Right atrium auricular region (tissue), 2 donors: ENCODE data around the gene TRAPPC2L. TPM values are rescaled to one million over a fixed set of nuclear protein-coding genes. Genes with fewer than 3 reads are reported as not detected.

Source experiments
- DNase-seq: peaks from one replicate; pipeline ENCODE4 v3.0.0-alpha.2; 2019; ENCODE audit warnings: low spot score
- H3K27ac ChIP-seq, 2 donors: fragments of 200-600 bp; sonication (generic); 1 replicate in 1 of 2; 2 replicates in 1 of 2; pipeline ENCODE4 v1.5.1; 2016 to 2019
- H3K27me3 ChIP-seq, 2 donors: fragments of 200-600 bp; sonication (generic); one replicate each; pipeline versions ENCODE4 v1.5.1 to v1.6.0; 2017 to 2019
- H3K36me3 ChIP-seq: fragments of 200-600 bp; sonication (generic); one replicate; pipeline ENCODE4 v1.5.1; 2016
- H3K4me1 ChIP-seq, 2 donors: fragments of 200-600 bp; sonication (generic); one replicate each; pipeline versions ENCODE4 v1.5.1 to v1.6.0; 2017 to 2019
- H3K4me3 ChIP-seq, 2 donors: fragments of 200-600 bp; sonication (generic); 1 replicate in 1 of 2; 2 replicates in 1 of 2; pipeline ENCODE4 v1.5.1; 2017 to 2019; ENCODE audit warnings: mild to moderate bottlenecking in 1 of 2, moderate library complexity in 1 of 2
- H3K9me3 ChIP-seq, 2 donors: fragments of 200-600 bp; sonication (generic); one replicate each; pipeline ENCODE4 v1.5.1; 2019
- CTCF ChIP-seq, 2 donors: fragments of 200-600 bp; sonication (generic); IDR thresholded peaks; one replicate each; pipeline ENCODE4 v1.5.1; 2019; ENCODE audit warnings: antibody characterized with exemption in 2 of 2
- total RNA-seq, 2 donors: library from RNA; depleted of rRNA; stranded (reverse); fragments of >200 nt; gene quantifications; one replicate each; pipeline ENCODE4 v1.1.0, GENCODE V29; 2016

Gene TRAPPC2L
- total RNA-seq, 2 donors from 2014 or later, result 30.7 to 33.0 TPM

- Histone ChIP-seq H3K9me3 (no peaks in the 10 kb centered on the region), H3K4me3 (no peak overlapping the region), H3K27ac (no peak overlapping the region), H3K27me3 (no peaks in the 10 kb centered on the region), H3K36me3 (peaks cover 32% of the 10 kb centered on the region), H3K4me1 (no peaks in the 10 kb centered on the region)
- no peak for DNase-seq
- TF ChIP-seq CTCF (IDR thresholded peaks at IDR 0.05), result no peak
Observed at GRCh38 chr16:88839745-88840599, 17.0 kb upstream of the TRAPPC2L start.

DNA sequence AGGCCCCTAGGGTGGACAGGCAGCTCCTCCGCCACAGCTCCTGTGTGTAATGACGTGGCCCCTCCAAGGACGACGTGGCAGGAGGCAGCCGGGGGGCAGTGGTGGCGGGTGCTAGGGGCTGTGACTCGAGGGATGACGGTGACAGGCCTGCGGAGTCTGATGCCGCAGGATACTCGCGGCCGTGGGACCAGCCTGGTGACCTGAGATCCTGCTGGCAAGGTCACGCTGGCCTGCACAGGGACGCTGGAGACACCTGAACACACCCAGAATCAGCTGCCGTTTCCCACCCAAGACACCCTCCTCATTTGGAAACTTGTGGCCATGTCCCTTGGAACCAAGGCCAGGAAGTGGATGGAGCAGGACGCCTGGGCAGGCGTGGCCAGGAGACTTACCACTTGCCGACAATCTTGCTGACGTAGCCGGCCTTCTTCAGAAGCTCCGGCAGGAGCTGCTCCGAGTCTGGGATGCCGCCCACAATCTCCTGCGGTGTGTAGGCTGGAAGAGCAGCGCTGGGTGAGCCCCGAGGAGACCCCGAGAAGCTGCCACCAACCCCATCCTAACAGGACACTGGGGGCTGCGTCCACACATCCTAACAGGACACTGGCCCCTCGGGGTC, 16.2 kb upstream of the TRAPPC2L start:
- DNase-seq, result no peak
- H3K36me3 ChIP-seq, result peaks cover 30% of the 10 kb centered on the region
- TF ChIP-seq CTCF (IDR thresholded peaks at IDR 0.05), result no peak

DNA sequence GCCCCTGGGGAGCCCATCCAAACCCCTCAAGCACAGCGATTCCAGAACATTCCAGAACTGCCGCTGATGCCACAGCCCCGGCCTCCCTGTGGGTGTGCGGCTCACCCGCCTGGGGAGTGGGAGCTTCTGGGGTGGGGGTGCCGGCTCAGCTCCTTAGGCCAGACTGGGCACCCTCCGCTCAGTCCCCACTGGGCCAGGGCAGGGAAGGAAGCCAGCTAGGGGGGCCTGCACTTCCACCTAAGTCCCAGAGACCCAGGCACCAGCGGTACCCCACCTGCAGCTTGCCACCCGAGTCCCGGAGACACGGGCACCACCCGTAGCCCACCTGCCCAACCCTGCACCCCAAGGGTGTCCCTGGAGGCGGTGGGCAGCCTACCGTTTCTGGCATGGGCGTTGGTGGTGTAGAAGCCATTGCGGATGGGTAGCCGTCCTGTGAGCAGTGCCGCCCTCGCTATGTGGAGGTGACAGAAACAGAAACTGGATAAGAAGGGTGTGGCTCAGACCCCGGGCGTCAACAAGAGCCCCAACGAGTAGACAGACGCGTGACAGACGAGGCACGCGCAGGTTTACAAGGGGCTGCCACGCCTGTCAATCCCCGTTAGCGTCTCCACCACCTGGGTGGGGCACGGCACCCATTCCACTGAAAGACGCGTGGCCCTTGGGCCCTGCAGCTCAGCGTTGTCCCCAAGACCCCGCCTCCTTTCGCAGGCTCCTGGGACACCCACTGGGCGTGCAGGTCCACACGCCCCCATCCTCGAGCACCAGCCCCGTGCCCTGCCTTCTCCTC, 15.2 kb upstream of the TRAPPC2L start:
- no peak for TF ChIP-seq CTCF (IDR thresholded peaks at IDR 0.05)
- no peaks in the 10 kb centered on the region for H3K4me1 ChIP-seq
- no peak for DNase-seq
- no peak overlapping the region for H3K27ac ChIP-seq
- H3K4me3 ChIP-seq, result no peak overlapping the region
- no peaks in the 10 kb centered on the region for H3K9me3 ChIP-seq
- H3K27me3 ChIP-seq, result no peaks in the 10 kb centered on the region
- peaks cover 30% of the 10 kb centered on the region for H3K36me3 ChIP-seq

More for the DNA sequence above, 16.2 kb upstream of the TRAPPC2L start:
- no peak overlapping the region for H3K27ac ChIP-seq
- no peaks in the 10 kb centered on the region for H3K4me1 ChIP-seq
- no peaks in the 10 kb centered on the region for H3K9me3 ChIP-seq
- H3K27me3 ChIP-seq, result no peaks in the 10 kb centered on the region
- no peak overlapping the region for H3K4me3 ChIP-seq

DNA sequence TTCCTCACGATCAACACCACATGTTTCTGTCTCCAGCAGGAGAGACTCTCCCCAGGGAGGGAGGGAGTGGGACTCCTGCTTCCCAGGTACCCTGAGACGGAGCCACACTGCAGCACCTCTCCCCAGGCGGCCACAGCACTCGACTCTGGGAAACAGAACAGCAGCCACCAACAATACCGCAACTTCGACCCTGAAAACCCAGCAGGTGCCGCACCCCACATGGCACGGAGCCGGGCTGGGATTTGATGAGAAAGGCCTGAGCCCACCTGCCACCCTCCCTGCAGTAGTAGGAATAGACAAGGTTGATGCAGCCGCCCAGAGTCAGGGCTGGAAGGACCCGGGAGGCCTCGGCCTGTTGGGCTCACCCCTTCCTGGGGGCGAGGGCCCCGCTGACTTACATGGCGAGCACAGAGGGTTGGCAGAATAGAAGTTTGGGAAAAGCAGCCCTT, 14.6 kb upstream of the TRAPPC2L start:
- no peak overlapping the region for H3K27ac ChIP-seq
- no peak overlapping the region for H3K4me3 ChIP-seq
- no peaks in the 10 kb centered on the region for H3K9me3 ChIP-seq
- no peaks in the 10 kb centered on the region for H3K4me1 ChIP-seq
- no peaks in the 10 kb centered on the region for H3K27me3 ChIP-seq
- DNase-seq, result no peak
- H3K36me3 ChIP-seq, result peaks cover 30% of the 10 kb centered on the region
- TF ChIP-seq CTCF (IDR thresholded peaks at IDR 0.05), result no peak

GRCh38 chr16:88842806-88843205, 14.1 kb upstream of the TRAPPC2L start:
- no peak for DNase-seq
- no peak for TF ChIP-seq CTCF (IDR thresholded peaks at IDR 0.05)
- H3K4me3 ChIP-seq, result no peak overlapping the region
- no peaks in the 10 kb centered on the region for H3K4me1 ChIP-seq
- H3K9me3 ChIP-seq, result no peaks in the 10 kb centered on the region
- no peak overlapping the region for H3K27ac ChIP-seq
- no peaks in the 10 kb centered on the region for H3K27me3 ChIP-seq
- peaks cover 30% of the 10 kb centered on the region for H3K36me3 ChIP-seq
